Endothelial cell of umbilical vein (primary cell): ENCODE results near the gene CFAP43. TPM values are rescaled to one million over a fixed set of nuclear protein-coding genes. Genes with fewer than 3 reads are reported as not detected.

Experiments used
- BruUV-seq: library from RNA; stranded (reverse); fragments of 400-500 nt; replicated peaks from 2 replicates; lab custom pipeline; 2021; lab: Mats Ljungman, UMichigan
- CTCF ChIA-PET: fragments of 300-600, 350-600 bp; sonication (Branson Sonifier 250); formaldehyde crosslinking; loops from one replicate; lab custom pipeline; 2021; ENCODE audit warnings: antibody characterized with exemption, inconsistent platforms; lab: Charles Lee
- POLR2A ChIA-PET: fragments of 300-600, 350-600 bp; sonication (Branson Sonifier 250); formaldehyde crosslinking; loops from one replicate; lab custom pipeline; 2021; ENCODE audit warnings: antibody characterized with exemption, inconsistent platforms; lab: Charles Lee
- DNase-seq: peaks from one replicate; pipeline ENCODE4 v3.0.0-alpha.2; 2011; ENCODE audit warnings: low read depth, low spot score
- FAIRE-seq: peaks from 2 replicates; lab custom pipeline; 2011; peaks lifted over from hg19 to GRCh38; lab: Jason Lieb, UNC
- H2AFZ ChIP-seq: 2 replicates; pipeline ENCODE4 v1.6.0; 2012; ENCODE audit warnings: low read depth, low read length, control low read depth, inconsistent platforms
- H3K27ac ChIP-seq: 2 replicates; pipeline ENCODE4 v1.5.1; 2011; ENCODE audit warnings: low read depth, mild to moderate bottlenecking, control low read depth, low read length, moderate library complexity; ENCODE audit not compliant: insufficient read depth
- H3K27me3 ChIP-seq, 2 experiments: 2 replicates each; pipeline versions ENCODE4 v1.6.0 to v1.6.1; 2011; ENCODE audit warnings: low read length in 2 of 2, mixed read lengths in 1 of 2; ENCODE audit not compliant: control insufficient read depth in 2 of 2, insufficient read depth in 2 of 2
- H3K36me3 ChIP-seq, 2 experiments: 2 replicates in 1 of 2; 3 replicates in 1 of 2; pipeline ENCODE4 v1.5.1; 2011; ENCODE audit warnings: low read length in 2 of 2, mild to moderate bottlenecking in 1 of 2, moderate library complexity in 1 of 2; ENCODE audit not compliant: control insufficient read depth in 2 of 2, insufficient read depth in 2 of 2; ENCODE audit errors: extremely low read depth in 1 of 2
- H3K4me1 ChIP-seq: 3 replicates; pipeline ENCODE4 v1.5.1; 2011; ENCODE audit warnings: mild to moderate bottlenecking, low read length; ENCODE audit not compliant: control insufficient read depth, insufficient read depth; ENCODE audit errors: extremely low read depth
- H3K4me2 ChIP-seq: 2 replicates; pipeline ENCODE4 v1.6.1; 2011; ENCODE audit warnings: low read length, control low read depth, mixed read lengths; ENCODE audit not compliant: insufficient read depth
- H3K4me3 ChIP-seq, 3 experiments: fragments of 200-600 bp in 1 of 3; sonication (generic), shearing (Covaris generic) in 1 of 3; replicated peaks in 1 of 3; 2 replicates each; pipeline ENCODE4 v1.5.1; 2011 to 2016; ENCODE audit warnings: control low read depth in 3 of 3, low read length in 3 of 3, mild to moderate bottlenecking in 2 of 3, inconsistent platforms in 1 of 3, low read depth in 1 of 3, moderate library complexity in 1 of 3; ENCODE audit not compliant: insufficient read depth in 1 of 3
- H3K79me2 ChIP-seq: 2 replicates; pipeline ENCODE4 v1.6.0; 2012; ENCODE audit warnings: low read length, inconsistent platforms; ENCODE audit not compliant: control insufficient read depth, insufficient read depth
- H3K9ac ChIP-seq: replicated peaks from 2 replicates; pipeline ENCODE3; 2011; ENCODE audit warnings: low read length, control low read depth; ENCODE audit not compliant: insufficient read depth; ENCODE audit errors: extremely low read depth
- H3K9me1 ChIP-seq: replicated peaks from 3 replicates; pipeline ENCODE4 v1.6.0; 2011; ENCODE audit warnings: mild to moderate bottlenecking, low read length; ENCODE audit not compliant: control insufficient read depth, insufficient read depth; ENCODE audit errors: extremely low read depth
- H3K9me3 ChIP-seq: replicated peaks from 2 replicates; pipeline ENCODE4 v1.5.1; 2012; ENCODE audit warnings: low read length, inconsistent platforms; ENCODE audit not compliant: control insufficient read depth, insufficient read depth
- H4K20me1 ChIP-seq: replicated peaks from 2 replicates; pipeline ENCODE3; 2011; ENCODE audit warnings: mild to moderate bottlenecking, low read length; ENCODE audit not compliant: control insufficient read depth, insufficient read depth; ENCODE audit errors: extremely low read depth
- EZH2 ChIP-seq: IDR thresholded peaks from 2 replicates; pipeline ENCODE4 v1.6.1; 2012; ENCODE audit warnings: borderline replicate concordance, low read depth, mild to moderate bottlenecking, moderate library complexity, low read length, inconsistent platforms; ENCODE audit not compliant: severe bottlenecking
- FOS ChIP-seq: IDR thresholded peaks from 2 replicates; pipeline ENCODE4 v1.6.1; 2011; ENCODE audit warnings: mild to moderate bottlenecking, low read length, moderate library complexity, borderline replicate concordance; ENCODE audit not compliant: insufficient read depth
- GATA2 ChIP-seq: IDR thresholded peaks from 2 replicates; pipeline ENCODE4 v1.7.0; 2011; ENCODE audit warnings: low read depth, mild to moderate bottlenecking, moderate library complexity, mixed read lengths, low read length; ENCODE audit not compliant: insufficient read length, insufficient read depth
- JUN ChIP-seq: IDR thresholded peaks from 2 replicates; pipeline ENCODE4 v1.6.1; 2011; ENCODE audit warnings: borderline replicate concordance, low read depth; ENCODE audit not compliant: insufficient read length, insufficient read depth
- MAX ChIP-seq: IDR thresholded peaks from 2 replicates; pipeline ENCODE4 v1.6.1; 2011; ENCODE audit not compliant: insufficient read depth, insufficient read length
- MYC ChIP-seq: IDR thresholded peaks from one replicate; pipeline ENCODE4 v1.6.1; 2011; ENCODE audit warnings: mild to moderate bottlenecking, low read depth, low read length
- POLR2A ChIP-seq: IDR thresholded peaks from 2 replicates; pipeline ENCODE4 v1.6.1; 2012; ENCODE audit warnings: low read depth, mild to moderate bottlenecking, control low read depth, low read length
- POLR2AphosphoS5 ChIP-seq: IDR thresholded peaks from 2 replicates; pipeline ENCODE4 v1.6.1; 2012; ENCODE audit warnings: low read depth, mild to moderate bottlenecking, control low read depth, low read length, moderate library complexity; ENCODE audit not compliant: insufficient read depth
- dilution Hi-C: fragments of 300-500 bp; cut with MboI; formaldehyde crosslinking; loops from one replicate; pipeline ENCODE4 v1.15.0; 2019; ENCODE audit warnings: low sequenced_read_pairs; ENCODE audit not compliant: extremely low pct_ligation_motif_present
- intact Hi-C: fragments of 100-400 bp; cut with micrococcal nuclease; formaldehyde crosslinking; loops from one replicate; pipeline ENCODE4 v1.10.0; 2022
- polyA plus RNA-seq, 4 experiments: library from polyadenylated mRNA; depleted of rRNA in 3 of 4; stranded (reverse) in 3 of 4; unstranded in 1 of 4; fragments of >200 nt; gene quantifications; 2 replicates each; pipeline versions ENCODE4 v1.2.1 to v1.2.3, GENCODE V29; 2011 to 2012; ENCODE audit warnings: missing spikeins in 1 of 4
- total RNA-seq: library from RNA; stranded (reverse); gene quantifications from 2 replicates; pipeline ENCODE4 v1.2.3, GENCODE V29; 2021
- TF ChIP-seq, protein P1 (sequence below), 2 donors: IDR thresholded peaks; 1 replicate in 1 of 2; 2 replicates in 1 of 2; pipeline ENCODE4 v1.5.1; 2011; ENCODE audit warnings: low read length in 2 of 2, mild to moderate bottlenecking in 2 of 2, moderate library complexity in 2 of 2, control low read depth in 1 of 2, inconsistent platforms in 1 of 2, low read depth in 1 of 2; ENCODE audit not compliant: insufficient read depth in 1 of 2; ENCODE audit errors: extremely low read depth in 1 of 2

Gene CFAP43
- total and polyA plus RNA-seq, 2 donors (not counting 3 experiments of a cell fraction or from before 2014, with no cell fraction given), result 0.04 TPM; not detected in 1

DNA sequence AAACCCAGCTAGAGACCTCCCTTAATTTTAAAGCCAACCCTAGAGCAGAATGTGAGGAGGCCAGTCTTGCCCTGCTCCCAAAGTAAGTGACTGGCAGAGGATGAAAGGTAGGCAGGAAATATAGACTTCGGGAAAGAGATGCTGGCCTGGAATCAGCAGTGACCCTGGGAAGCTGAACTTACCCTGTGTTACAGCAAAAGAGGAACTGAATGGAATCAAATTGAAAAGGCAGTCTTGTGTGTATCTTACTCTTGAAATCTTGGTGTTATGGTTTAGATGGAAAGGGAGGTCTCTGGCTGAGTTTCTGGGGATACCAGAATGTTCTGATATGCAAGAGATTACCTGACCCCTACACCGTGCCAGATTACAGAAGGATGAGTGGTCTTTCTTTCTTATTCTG lies 7.9 kb upstream of the CFAP43 start:
- CTCF ChIA-PET, result no interaction called here
- FAIRE-seq, result no peak
- DNase-seq, result no peak

More for the DNA sequence above, 7.9 kb upstream of the CFAP43 start:
- H3K9me1 ChIP-seq, result no peaks in the 10 kb centered on the region
- H3K27ac ChIP-seq, result no peak overlapping the region
- intact Hi-C loops, result no loop called here
- POLR2A ChIA-PET, result no interaction called here
- no peak overlapping the region for H3K4me2 ChIP-seq
- H3K4me3 ChIP-seq, result no peak overlapping the region
- dilution Hi-C loops, result no loop called here
- H3K27me3 ChIP-seq, result peaks cover 18 to 22% of the 10 kb centered on the region in 2 experiments
- BruUV-seq, result no TSS peak
- H3K9me3 ChIP-seq, result no peaks in the 10 kb centered on the region
- H3K9ac ChIP-seq, result no peak overlapping the region
- no peaks in the 10 kb centered on the region for H4K20me1 ChIP-seq
- no peaks in the 10 kb centered on the region for H3K4me1 ChIP-seq
- H2AFZ ChIP-seq, result no peak overlapping the region
- no peaks in the 10 kb centered on the region for H3K36me3 ChIP-seq
- no peaks in the 10 kb centered on the region for H3K79me2 ChIP-seq
- TF ChIP-seq GATA2 (no peak), JUN (no peak), FOS (no peak), EZH2 (no peak), POLR2A (no peak), MAX (no peak), POLR2AphosphoS5 (no peak), MYC (no peak)
- TF ChIP-seq, protein P1, sequence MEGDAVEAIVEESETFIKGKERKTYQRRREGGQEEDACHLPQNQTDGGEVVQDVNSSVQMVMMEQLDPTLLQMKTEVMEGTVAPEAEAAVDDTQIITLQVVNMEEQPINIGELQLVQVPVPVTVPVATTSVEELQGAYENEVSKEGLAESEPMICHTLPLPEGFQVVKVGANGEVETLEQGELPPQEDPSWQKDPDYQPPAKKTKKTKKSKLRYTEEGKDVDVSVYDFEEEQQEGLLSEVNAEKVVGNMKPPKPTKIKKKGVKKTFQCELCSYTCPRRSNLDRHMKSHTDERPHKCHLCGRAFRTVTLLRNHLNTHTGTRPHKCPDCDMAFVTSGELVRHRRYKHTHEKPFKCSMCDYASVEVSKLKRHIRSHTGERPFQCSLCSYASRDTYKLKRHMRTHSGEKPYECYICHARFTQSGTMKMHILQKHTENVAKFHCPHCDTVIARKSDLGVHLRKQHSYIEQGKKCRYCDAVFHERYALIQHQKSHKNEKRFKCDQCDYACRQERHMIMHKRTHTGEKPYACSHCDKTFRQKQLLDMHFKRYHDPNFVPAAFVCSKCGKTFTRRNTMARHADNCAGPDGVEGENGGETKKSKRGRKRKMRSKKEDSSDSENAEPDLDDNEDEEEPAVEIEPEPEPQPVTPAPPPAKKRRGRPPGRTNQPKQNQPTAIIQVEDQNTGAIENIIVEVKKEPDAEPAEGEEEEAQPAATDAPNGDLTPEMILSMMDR (IDR thresholded peaks at IDR 0.05; ENCODE audit: extremely low read depth in 1 of 2, insufficient read depth in 1 of 2, low read depth in 1 of 2, low read length in 2 of 2), result no peak
